ENCODE measurements around the gene GUCA1A. TPM values are rescaled to one million over a fixed set of nuclear protein-coding genes. Genes with fewer than 3 reads are reported as not detected.

The GUCA1A gene
- total RNA-seq, 1 experiment from 2014 or later, result 17.2 TPM

GRCh38 chr6:42224222-42225028, 51.3 kb downstream of the GUCA1A start:
- no peak overlapping the region for H3T11ph ChIP-seq (ENCODE audit: low read length)
- no peak overlapping the region for H3K14ac ChIP-seq (ENCODE audit: insufficient read depth, low read length)
- H2AK5ac ChIP-seq (ENCODE audit: insufficient read length, low read length), result no peak overlapping the region
- H3K23ac ChIP-seq (ENCODE audit: insufficient read length, low read depth, low read length), result no peak overlapping the region
- H2BK15ac ChIP-seq (ENCODE audit: low read depth, low read length), result no peak overlapping the region
- H2BK20ac ChIP-seq (ENCODE audit: low read depth, low read length, poor library complexity, severe bottlenecking), result no peak overlapping the region
- H3K9ac ChIP-seq (ENCODE audit: extremely low read depth, insufficient read length, low read length), result no peak overlapping the region
- DNase-seq, result no peak
- no peak for TF ChIP-seq CTCF (conservative IDR thresholded peaks at IDR 0.05)
- no peak overlapping the region for H3K56ac ChIP-seq (ENCODE audit: insufficient read length, low read depth, low read length)
- no peak overlapping the region for H4K8ac ChIP-seq (replicated peaks; ENCODE audit: insufficient read length, low read depth, low read length)
- H3K4ac ChIP-seq (ENCODE audit: low read depth, low read length), result no peak overlapping the region
- H2BK120ac ChIP-seq (ENCODE audit: low read depth, low read length, poor library complexity, severe bottlenecking), result no peak overlapping the region
- no peak overlapping the region for H4K91ac ChIP-seq (ENCODE audit: insufficient read length, low read depth, low read length)
- Mint-ChIP-seq H3K4me3 (no peak overlapping the region), H3K4me1 (peaks cover 0 to 5% of the 10 kb centered on the region in 2 experiments; a peak in 2 of 4 replicates), H3K27me3 (ENCODE audit: low read depth) (no peaks in the 10 kb centered on the region; the same call in 1 of the 2 replicates), H3K36me3 (ENCODE audit: insufficient read depth in 1 of 3, low read depth in 3 of 3) (peaks cover 2 to 20% (median 20%) of the 10 kb centered on the region in 3 experiments; a peak in 5 of 7 replicates), H3K27ac (peak overlapping the region in 2 of 3 experiments; percentile 20 to 64; a peak in 2 of 7 replicates), H3K9me3 (no peaks in the 10 kb centered on the region)
- H4K5ac ChIP-seq (ENCODE audit: insufficient read length, low read depth, low read length), result no peak overlapping the region
- H2BK5ac ChIP-seq (ENCODE audit: insufficient read length, low read length), result no peak overlapping the region
- no peak overlapping the region for H3K18ac ChIP-seq (ENCODE audit: insufficient read length, low read depth, low read length)
- H3K4me2 ChIP-seq (ENCODE audit: insufficient read depth, insufficient read length, low read length), result no peak overlapping the region
- no peaks in the 10 kb centered on the region for H3K4me1 ChIP-seq (ENCODE audit: insufficient read depth, low read length)
- no peaks in the 10 kb centered on the region for H3K79me2 ChIP-seq (ENCODE audit: insufficient read depth, low read length)
- no peak overlapping the region for H3K27ac ChIP-seq (ENCODE audit: insufficient read length, low read depth, low read length)
- H3K79me1 ChIP-seq (ENCODE audit: insufficient read depth, low read depth, low read length, poor library complexity, severe bottlenecking), result no peaks in the 10 kb centered on the region
- H4K20me1 ChIP-seq (ENCODE audit: control insufficient read depth, insufficient read depth, insufficient read length), result no peaks in the 10 kb centered on the region
- no peaks in the 10 kb centered on the region for H3K9me3 ChIP-seq (ENCODE audit: control insufficient read depth, low read depth, low read length)
- no CpG with 5 or more reads among the region's 12 CpGs for WGBS (ENCODE audit: extremely low coverage, insufficient read length, low lambda C conversion rate)
- no peaks in the 10 kb centered on the region for H3K23me2 ChIP-seq (ENCODE audit: insufficient read length, low read depth, low read length, poor library complexity, severe bottlenecking)
- H2AFZ ChIP-seq (ENCODE audit: low read length), result no peak overlapping the region
- H2BK12ac ChIP-seq (ENCODE audit: insufficient read length, low read depth, low read length), result no peak overlapping the region
- no peaks in the 10 kb centered on the region for H3K27me3 ChIP-seq (ENCODE audit: insufficient read depth, low read length)
